ENCODE results near the gene SEMA4C. TPM values are rescaled to one million over a fixed set of nuclear protein-coding genes. Genes with fewer than 3 reads are reported as not detected.

SEMA4C gene
- total and polyA plus RNA-seq, 2 of the 4 experiments (the other 2 are of a cell fraction) = 15.8 to 24.3 TPM

DNA sequence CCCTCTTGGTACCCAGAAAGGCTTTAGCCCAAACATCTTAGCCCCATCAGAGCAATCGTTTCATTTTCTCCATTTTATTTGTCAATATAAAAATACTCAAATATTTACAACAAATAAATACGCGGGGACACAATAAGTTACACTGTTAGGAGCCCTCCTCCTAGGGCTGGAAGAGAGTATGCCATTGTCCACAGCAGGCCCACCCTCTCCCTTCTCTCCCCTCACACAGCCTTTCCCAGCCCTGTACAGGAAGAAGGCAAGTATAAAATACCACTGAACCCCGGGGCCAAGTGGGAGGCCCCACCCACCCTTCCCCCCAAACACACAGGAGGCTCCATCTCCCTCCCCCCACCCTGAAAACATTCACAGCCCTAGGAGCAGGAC is 10.2 kb downstream of the SEMA4C start (continued):
- TF ChIP-seq, protein P1, sequence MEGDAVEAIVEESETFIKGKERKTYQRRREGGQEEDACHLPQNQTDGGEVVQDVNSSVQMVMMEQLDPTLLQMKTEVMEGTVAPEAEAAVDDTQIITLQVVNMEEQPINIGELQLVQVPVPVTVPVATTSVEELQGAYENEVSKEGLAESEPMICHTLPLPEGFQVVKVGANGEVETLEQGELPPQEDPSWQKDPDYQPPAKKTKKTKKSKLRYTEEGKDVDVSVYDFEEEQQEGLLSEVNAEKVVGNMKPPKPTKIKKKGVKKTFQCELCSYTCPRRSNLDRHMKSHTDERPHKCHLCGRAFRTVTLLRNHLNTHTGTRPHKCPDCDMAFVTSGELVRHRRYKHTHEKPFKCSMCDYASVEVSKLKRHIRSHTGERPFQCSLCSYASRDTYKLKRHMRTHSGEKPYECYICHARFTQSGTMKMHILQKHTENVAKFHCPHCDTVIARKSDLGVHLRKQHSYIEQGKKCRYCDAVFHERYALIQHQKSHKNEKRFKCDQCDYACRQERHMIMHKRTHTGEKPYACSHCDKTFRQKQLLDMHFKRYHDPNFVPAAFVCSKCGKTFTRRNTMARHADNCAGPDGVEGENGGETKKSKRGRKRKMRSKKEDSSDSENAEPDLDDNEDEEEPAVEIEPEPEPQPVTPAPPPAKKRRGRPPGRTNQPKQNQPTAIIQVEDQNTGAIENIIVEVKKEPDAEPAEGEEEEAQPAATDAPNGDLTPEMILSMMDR (conservative IDR thresholded peaks at IDR 0.05; ENCODE audit: low read depth, low read length) = no peak
- TF ChIP-seq CEBPB (IDR thresholded peaks at IDR 0.05; ENCODE audit: low read depth, low read length) = no peak
- no peak for TF ChIP-seq MAZ (IDR thresholded peaks at IDR 0.05; ENCODE audit: borderline replicate concordance, low read depth, low read length)
- TF ChIP-seq MAFK (IDR thresholded peaks at IDR 0.05; ENCODE audit: low read depth, low read length) = no peak
- no peak for TF ChIP-seq CHD1 (IDR thresholded peaks at IDR 0.05; ENCODE audit: low read depth, low read length)
- TF ChIP-seq FOS (IDR thresholded peaks at IDR 0.05; ENCODE audit: low read depth, low read length) = no peak
